Gastrocnemius medialis (tissue), 4 donors: ENCODE results near the gene JCAD.

Source experiments
- CTCF ChIP-seq, 5 experiments: fragments of 450-650 bp in 3 of 5; fragments of 200-600 bp in 2 of 5; sonication (generic) in 2 of 5; IDR thresholded peaks in 4 of 5; conservative IDR thresholded peaks in 1 of 5; 1 replicate in 4 of 5; 2 replicates in 1 of 5; pipeline ENCODE4 v1.5.1; 2016 to 2019; ENCODE audit warnings: antibody characterized with exemption in 5 of 5, mild to moderate bottlenecking in 3 of 5, moderate library complexity in 3 of 5
- POLR2A ChIP-seq, 2 donors: fragments of 450-650 bp; IDR thresholded peaks; one replicate each; pipeline ENCODE4 v1.6.1; 2017; ENCODE audit warnings: antibody characterized with exemption in 2 of 2, mild to moderate bottlenecking in 2 of 2, moderate library complexity in 2 of 2

- no peak for TF ChIP-seq POLR2A (IDR thresholded peaks at IDR 0.05)
- TF ChIP-seq CTCF (IDR thresholded peaks at IDR 0.05 in 4 of 5, conservative IDR thresholded peaks at IDR 0.05 in 1 of 5): no peak
Measured at GRCh38 chr10:29982997-29983648, 76.3 kb downstream of the JCAD start.
